Astrocyte of the spinal cord (primary cell): Measurements from ENCODE around the gene KCNIP3.

Source experiments
- DNase-seq: peaks from one replicate; pipeline ENCODE4 v3.0.0; 2011; ENCODE audit warnings: low read depth, low spot score
- H3K4me3 ChIP-seq: 2 replicates; pipeline ENCODE4 v1.5.1; 2011; ENCODE audit warnings: low read depth, mild to moderate bottlenecking, low read length, moderate library complexity
- in situ Hi-C: cut with HindIII; loops from 2 replicates; pipeline ENCODE4 v1.10.0; 2017; ENCODE audit warnings: low sequenced_read_pairs
- TF ChIP-seq, protein P1 (sequence below): IDR thresholded peaks from 2 replicates; pipeline ENCODE4 v1.5.1; 2012; ENCODE audit warnings: low read depth, mild to moderate bottlenecking, low read length, inconsistent platforms

The KCNIP3 gene

GRCh38 chr2:95345081-95345562 lies 48.0 kb downstream of the KCNIP3 start:
- in situ Hi-C loops = no loop called here
- peak overlapping the region; percentile 48 for H3K4me3 ChIP-seq
- no peak for DNase-seq
- TF ChIP-seq, protein P1, sequence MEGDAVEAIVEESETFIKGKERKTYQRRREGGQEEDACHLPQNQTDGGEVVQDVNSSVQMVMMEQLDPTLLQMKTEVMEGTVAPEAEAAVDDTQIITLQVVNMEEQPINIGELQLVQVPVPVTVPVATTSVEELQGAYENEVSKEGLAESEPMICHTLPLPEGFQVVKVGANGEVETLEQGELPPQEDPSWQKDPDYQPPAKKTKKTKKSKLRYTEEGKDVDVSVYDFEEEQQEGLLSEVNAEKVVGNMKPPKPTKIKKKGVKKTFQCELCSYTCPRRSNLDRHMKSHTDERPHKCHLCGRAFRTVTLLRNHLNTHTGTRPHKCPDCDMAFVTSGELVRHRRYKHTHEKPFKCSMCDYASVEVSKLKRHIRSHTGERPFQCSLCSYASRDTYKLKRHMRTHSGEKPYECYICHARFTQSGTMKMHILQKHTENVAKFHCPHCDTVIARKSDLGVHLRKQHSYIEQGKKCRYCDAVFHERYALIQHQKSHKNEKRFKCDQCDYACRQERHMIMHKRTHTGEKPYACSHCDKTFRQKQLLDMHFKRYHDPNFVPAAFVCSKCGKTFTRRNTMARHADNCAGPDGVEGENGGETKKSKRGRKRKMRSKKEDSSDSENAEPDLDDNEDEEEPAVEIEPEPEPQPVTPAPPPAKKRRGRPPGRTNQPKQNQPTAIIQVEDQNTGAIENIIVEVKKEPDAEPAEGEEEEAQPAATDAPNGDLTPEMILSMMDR = no peak

GRCh38 chr2:95345563-95346230 lies 48.5 kb downstream of the KCNIP3 start:
- in situ Hi-C loops = no loop called here
- H3K4me3 ChIP-seq = peak overlapping the region; percentile 48

DNA sequence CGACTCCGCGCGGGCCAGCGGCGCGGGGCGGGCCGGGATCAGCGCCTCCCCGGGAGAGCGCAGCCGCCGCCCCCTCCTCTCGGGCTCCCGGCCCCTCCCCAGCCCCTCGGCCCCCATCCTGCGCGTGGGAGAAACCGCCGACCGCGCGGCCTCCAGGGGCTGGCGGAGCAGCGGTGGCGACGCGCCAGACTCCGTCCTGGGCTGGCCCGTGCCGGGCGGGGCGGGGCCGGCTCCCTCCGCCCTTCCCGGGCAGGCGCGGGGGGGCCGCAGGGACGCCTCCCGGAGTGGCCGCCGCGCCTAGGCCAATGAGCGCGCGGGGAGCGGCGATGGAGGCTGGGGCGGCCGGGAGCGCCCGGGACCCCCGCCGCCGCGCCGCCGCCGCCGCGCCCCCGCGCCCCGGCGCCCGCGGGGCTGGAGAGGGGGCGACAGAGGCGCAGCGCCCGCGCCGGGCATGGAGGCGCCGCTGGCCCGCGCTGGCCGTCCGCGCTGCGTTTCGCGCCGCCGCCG lies 49.1 kb downstream of the KCNIP3 start:
- TF ChIP-seq, protein P1 = no peak
- DNase-seq = peak; percentile 54

More at GRCh38 chr2:95345563-95346230, 48.5 kb downstream of the KCNIP3 start:
- DNase-seq = peak; percentile 83
- TF ChIP-seq, protein P1 = peak; percentile 82

GRCh38 chr2:95346738-95347671 lies 49.9 kb downstream of the KCNIP3 start:
- in situ Hi-C loops = no loop called here
- H3K4me3 ChIP-seq = peak overlapping the region; percentile 41
- DNase-seq = no peak
- TF ChIP-seq, protein P1 = no peak

More for the DNA sequence above, 49.1 kb downstream of the KCNIP3 start:
- peak overlapping the region; percentile 48 for H3K4me3 ChIP-seq
- in situ Hi-C loops = no loop called here

DNA sequence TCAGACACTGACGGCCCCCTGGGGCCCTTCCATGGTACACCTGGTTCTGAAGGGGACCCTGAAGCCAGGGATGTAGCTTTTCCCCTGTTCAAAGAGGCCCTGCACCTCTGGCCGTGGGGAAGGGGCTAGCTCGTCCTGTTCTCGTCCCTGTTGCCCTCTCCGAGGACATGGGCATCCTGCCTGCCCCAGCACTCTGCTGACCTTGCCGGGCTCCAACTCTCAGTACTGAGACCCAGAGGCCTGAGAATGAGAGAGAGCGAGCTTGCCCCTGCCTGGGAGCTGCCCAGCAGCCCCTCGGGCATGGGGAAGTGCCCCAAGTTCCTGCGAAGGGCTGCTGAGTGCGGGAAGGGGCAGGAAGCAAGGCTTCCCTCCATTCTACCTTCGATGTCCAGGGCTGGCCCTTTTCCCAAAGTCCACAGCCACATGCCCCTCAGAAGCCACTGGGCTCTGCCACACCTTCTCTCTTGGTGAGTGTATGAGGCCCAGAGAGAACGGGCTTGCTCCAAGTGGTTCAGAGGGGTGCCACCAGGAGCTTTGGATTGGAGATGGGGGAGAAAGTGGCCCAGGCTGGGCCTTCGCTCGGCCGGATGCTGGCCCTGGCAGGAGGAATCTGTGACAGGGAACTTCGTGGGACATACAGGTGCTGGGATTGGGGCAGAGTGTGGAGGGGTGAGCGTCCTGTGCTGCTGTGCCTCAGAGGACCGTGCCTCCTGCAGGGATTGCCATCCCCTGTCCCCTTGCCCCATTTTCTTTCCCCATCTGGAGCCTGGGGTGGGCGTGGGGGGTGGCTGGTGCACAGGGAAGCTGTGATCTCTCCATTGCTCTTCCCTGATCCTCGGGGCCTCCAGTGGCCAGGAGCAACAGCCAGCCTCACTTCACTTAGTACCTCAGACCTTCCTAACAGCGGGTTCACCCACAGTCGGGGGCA lies 50.8 kb downstream of the KCNIP3 start:
- in situ Hi-C loops = no loop called here
- H3K4me3 ChIP-seq = no peak overlapping the region
- TF ChIP-seq, protein P1 = no peak
- no peak for DNase-seq
